Measurements from ENCODE around the gene DUOX1.
A peak's percentile ranks its signal among the peaks of the same experiment; 100 is the strongest.

The DUOX1 gene

DNA sequence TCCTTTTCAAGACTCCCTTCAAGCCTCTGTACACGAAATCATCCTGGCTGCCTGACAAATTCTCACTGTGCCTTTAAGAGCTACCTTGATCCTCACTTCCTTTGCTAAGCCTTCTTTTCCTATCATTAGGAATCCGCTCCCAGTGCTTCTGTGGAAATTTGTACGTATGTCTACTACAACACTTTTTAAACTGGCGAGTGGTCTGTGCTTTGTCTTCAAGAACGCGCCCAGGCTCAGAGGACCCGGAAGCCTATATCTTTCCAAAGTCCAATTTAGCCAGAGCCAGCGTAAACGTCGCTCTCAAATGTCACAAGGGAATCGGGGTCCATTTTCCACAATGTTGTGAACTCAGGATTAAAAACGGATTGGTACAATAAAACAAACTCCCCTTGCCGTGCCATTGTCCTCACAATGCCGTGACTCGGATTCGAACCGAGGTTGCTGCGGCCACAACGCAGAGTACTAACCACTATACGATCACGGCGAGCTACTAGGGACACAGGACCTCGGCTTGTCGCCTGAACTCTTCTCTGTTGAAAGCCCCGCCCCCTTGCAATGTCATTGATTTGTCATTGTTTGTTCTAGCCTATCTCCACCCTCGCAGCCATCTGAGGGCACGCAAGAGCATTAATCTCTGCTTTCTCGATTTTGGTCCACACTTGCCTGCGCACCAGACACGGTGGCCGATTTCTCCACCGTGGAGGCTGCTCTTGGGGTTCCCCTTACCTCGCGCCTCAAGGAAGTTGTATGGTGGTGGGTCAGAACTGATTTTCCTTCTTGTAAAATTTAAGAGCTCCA, 70.4 kb downstream of the DUOX1 start:
- in situ Hi-C loops (cut with MboI; ENCODE audit: low pct_unique_long_range_greater_than_20kb, low sequenced_read_pairs): no loop called here
- DNase-seq: peak; percentile 97

DNA sequence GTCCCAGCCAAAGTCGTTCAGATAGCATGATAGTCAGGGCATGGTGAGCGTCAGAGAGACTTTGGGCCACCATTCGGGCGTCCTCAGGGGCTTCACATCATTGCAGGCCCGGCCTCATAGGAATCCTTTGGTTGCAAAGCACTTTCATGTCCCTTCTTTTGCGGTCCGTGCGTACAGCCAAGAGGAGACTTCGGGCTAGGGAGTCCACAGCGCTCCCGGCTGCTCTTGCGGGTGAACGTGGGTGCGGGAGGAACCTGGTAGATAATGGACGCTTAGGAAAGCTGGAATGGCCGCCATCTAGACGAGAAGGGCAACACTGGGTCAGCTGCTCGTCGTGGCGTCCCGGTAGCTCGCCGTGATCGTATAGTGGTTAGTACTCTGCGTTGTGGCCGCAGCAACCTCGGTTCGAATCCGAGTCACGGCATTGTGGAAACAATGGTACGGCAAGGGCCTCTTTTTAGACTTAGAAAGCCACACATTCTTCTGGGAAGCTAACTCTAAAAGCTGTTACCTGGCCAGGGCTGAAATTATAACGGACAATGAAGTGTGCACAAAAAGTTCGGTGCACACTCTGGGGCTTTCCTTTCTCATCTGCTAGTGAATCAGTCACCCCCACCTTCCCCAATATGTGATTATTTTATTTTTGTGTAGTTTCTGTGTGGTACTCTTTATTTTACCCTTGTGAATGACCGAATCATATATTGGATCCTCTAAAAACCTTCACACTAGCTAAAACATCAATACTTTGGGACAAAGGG, 71.2 kb downstream of the DUOX1 start:
- in situ Hi-C loops (cut with MboI; ENCODE audit: low pct_unique_long_range_greater_than_20kb, low sequenced_read_pairs): no loop called here
- peak; percentile 89 for DNase-seq

DNA sequence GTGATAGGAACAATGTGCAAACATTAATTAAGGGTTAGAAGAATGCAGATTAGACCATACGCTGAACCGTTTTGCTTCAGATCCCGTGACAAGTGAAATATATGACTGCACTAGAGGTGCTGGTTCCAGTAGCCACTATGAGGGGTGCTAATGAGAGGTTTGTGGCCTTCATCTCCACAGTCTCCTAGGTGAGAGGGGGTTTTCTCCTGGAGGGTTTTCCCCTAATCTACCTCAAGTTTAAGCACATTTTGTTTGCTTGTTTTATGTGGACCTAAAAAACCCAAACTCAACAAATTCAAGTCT, 71.7 kb downstream of the DUOX1 start:
- in situ Hi-C loops (cut with MboI; ENCODE audit: low pct_unique_long_range_greater_than_20kb, low sequenced_read_pairs): no loop called here
- no peak for DNase-seq

DNA sequence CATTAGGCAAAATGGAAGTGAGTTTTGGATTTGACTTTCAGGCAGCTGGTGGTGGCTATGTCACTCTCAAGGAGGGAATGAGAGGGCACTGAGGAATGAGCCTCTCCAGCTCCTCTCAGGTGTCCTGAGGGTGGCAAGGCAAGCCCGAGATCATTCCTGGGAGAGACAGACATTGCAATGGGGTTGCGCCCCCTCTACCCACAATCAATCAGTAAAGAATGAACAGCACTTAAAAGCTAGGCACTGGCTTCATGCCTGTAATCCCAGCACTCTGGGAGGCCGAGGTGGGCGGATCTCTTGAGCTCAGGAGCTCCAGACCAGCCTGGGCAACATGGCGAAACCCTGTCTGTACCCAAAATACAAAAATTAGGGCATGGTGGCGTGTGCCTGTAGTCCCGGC, 72.1 kb downstream of the DUOX1 start:
- DNase-seq: no peak
- in situ Hi-C loops (cut with MboI; ENCODE audit: low pct_unique_long_range_greater_than_20kb, low sequenced_read_pairs): no loop called here

DNA sequence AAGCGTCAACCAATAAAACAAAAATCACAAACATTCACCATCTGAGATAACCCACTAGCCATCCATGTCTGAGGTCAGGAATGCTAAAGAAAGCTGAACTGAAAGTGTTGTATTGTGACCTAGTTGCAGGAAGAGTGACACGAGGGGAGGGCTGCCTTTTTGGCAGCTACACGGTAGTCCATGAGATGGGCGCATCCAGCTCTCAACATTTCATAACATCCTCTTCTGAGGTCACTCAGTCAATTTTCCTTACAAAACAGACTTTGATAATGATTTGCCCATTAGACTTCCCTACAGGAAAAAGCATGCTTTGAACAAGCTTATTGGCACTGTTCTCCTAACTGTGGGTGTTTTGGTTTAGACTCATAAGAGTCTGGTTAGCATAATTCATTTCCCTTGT, 73.4 kb downstream of the DUOX1 start:
- DNase-seq: no peak
- in situ Hi-C loops (cut with MboI; ENCODE audit: low pct_unique_long_range_greater_than_20kb, low sequenced_read_pairs): no loop called here

DNA sequence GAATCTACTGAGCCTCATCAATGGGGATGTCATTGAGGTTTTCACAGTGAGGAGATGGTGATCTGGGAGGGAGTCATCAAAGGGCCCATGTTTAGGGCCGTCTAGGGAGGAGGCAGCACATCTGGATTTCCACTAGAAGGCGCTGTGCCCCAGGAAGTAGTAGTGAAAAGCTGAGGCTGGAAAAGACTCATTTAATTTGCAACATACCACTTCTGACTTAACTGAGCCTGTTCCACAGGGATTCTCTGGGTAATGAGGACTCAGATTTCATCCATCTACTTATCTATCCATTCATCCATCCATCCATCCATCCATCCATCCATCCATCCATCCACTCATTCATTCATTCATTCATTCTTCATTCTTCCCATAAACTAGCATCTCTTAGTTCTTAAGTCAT, 75.4 kb downstream of the DUOX1 start:
- in situ Hi-C loops (cut with MboI; ENCODE audit: low pct_unique_long_range_greater_than_20kb, low sequenced_read_pairs): no loop called here
- peak; percentile 71 for DNase-seq

DNA sequence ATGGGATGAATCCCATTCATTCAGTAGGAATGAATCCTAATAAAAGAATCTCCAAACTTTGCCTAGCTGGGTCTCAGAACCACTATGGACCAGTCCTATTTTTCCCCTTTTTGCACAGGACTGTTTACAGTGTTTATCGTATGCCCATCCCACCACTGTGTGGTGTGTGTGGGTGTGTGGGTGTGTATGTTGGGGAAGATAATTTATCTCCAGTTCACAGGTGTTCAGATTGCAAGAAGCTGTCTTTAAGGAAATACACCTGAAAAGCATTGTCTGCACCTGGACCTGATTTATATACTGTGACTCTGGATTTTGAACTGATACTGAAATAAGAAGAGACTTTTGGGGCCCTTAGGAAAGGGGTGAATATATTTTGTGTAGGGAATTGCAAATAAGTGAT, 82.7 kb downstream of the DUOX1 start:
- in situ Hi-C loops (cut with MboI; ENCODE audit: low pct_unique_long_range_greater_than_20kb, low sequenced_read_pairs): no loop called here
- DNase-seq: no peak
